B cell (primary cell): ENCODE measurements around the gene RNF224. TPM values are rescaled to one million over a fixed set of nuclear protein-coding genes. Genes with fewer than 3 reads are reported as not detected.

Experiments used
- ATAC-seq: fragments of 200-7000 bp; cut with Tn5 transposase; one replicate; pipeline ENCODE4 v1.10.0; 2021; ENCODE audit warnings: low read depth, mild to moderate bottlenecking, moderate number of reproducible peaks, moderate library complexity
- CTCF ChIA-PET: fragments of 350-600 bp; sonication (Branson Sonifier 250); formaldehyde crosslinking; loops from one replicate; lab custom pipeline; 2021; ENCODE audit warnings: antibody characterized with exemption, inconsistent platforms; lab: Charles Lee
- POLR2A ChIA-PET: fragments of 350-600 bp; sonication (Branson Sonifier 250); formaldehyde crosslinking; loops from one replicate; lab custom pipeline; 2021; ENCODE audit warnings: antibody characterized with exemption; lab: Charles Lee
- DNase-seq: peaks from one replicate; pipeline ENCODE4 v3.0.0; 2013
- H2AFZ ChIP-seq: 2 replicates; pipeline ENCODE4 v1.6.1; 2012; ENCODE audit warnings: mild to moderate bottlenecking, low read depth, low read length; ENCODE audit not compliant: insufficient read depth, poor library complexity, severe bottlenecking
- H3K27ac ChIP-seq, 2 donors: 1 replicate in 1 of 2; 2 replicates in 1 of 2; pipeline ENCODE4 v1.5.1; 2012 to 2013; ENCODE audit warnings: low read length in 2 of 2, mild to moderate bottlenecking in 2 of 2, moderate library complexity in 1 of 2
- H3K27me3 ChIP-seq, 4 experiments: fragments of 200-600 bp in 1 of 4; sonication (generic) in 1 of 4; replicated peaks in 1 of 4; 1 replicate in 2 of 4; 2 replicates in 2 of 4; pipeline versions ENCODE4 v1.6.1 to v1.7.0; 2013 to 2016; ENCODE audit warnings: low read length in 3 of 4, mild to moderate bottlenecking in 2 of 4, mixed read lengths in 1 of 4, moderate library complexity in 1 of 4; ENCODE audit not compliant: insufficient read depth in 4 of 4, control insufficient read depth in 3 of 4; ENCODE audit errors: control extremely low read depth in 1 of 4
- H3K36me3 ChIP-seq, 2 experiments: replicated peaks in 1 of 2; 1 replicate in 1 of 2; 2 replicates in 1 of 2; pipeline versions ENCODE4 v1.6.1 to v1.7.1; 2013; ENCODE audit warnings: low read length in 1 of 2; ENCODE audit not compliant: insufficient read depth in 2 of 2, control insufficient read depth in 1 of 2; ENCODE audit errors: control extremely low read depth in 1 of 2, extremely low read depth in 1 of 2
- H3K4me1 ChIP-seq, 2 donors: fragments of 200-600 bp in 1 of 2; sonication (generic) in 1 of 2; 1 replicate in 1 of 2; 2 replicates in 1 of 2; pipeline versions ENCODE4 v1.5.1 to v1.6.1; 2013 to 2017; ENCODE audit warnings: low read length in 2 of 2; ENCODE audit not compliant: control insufficient read depth in 2 of 2, insufficient read depth in 2 of 2
- H3K4me2 ChIP-seq: replicated peaks from 2 replicates; pipeline ENCODE3; 2012; ENCODE audit warnings: mild to moderate bottlenecking, low read depth, low read length; ENCODE audit not compliant: poor library complexity, severe bottlenecking
- H3K4me3 ChIP-seq, 5 experiments: fragments of 200-600 bp in 1 of 5; sonication (generic) in 1 of 5; 1 replicate in 3 of 5; 2 replicates in 2 of 5; pipeline versions ENCODE4 v1.5.1 to v1.7.0; 2011 to 2016; ENCODE audit warnings: low read length in 4 of 5, mild to moderate bottlenecking in 4 of 5, low read depth in 2 of 5, control low read depth in 1 of 5, moderate library complexity in 1 of 5; ENCODE audit not compliant: insufficient read depth in 1 of 5; ENCODE audit errors: control extremely low read depth in 1 of 5, extremely low read depth in 1 of 5
- H3K79me2 ChIP-seq: fragments of 200-600 bp; sonication (generic); one replicate; pipeline ENCODE4 v1.6.0; 2016; ENCODE audit warnings: low read length; ENCODE audit not compliant: control insufficient read depth, insufficient read depth
- H3K9ac ChIP-seq: fragments of 200-600 bp; sonication (generic); 2 replicates; pipeline ENCODE4 v1.6.1; 2017; ENCODE audit warnings: mild to moderate bottlenecking, low read length, moderate library complexity
- H3K9me3 ChIP-seq, 3 donors: one replicate each; pipeline versions ENCODE4 v1.6.1 to v1.7.1; 2013; ENCODE audit warnings: low read length in 2 of 3; ENCODE audit not compliant: control insufficient read depth in 2 of 3, insufficient read depth in 1 of 3; ENCODE audit errors: control extremely low read depth in 1 of 3
- H4K20me1 ChIP-seq: 2 replicates; pipeline ENCODE4 v1.6.0; 2012; ENCODE audit warnings: mild to moderate bottlenecking, low read length; ENCODE audit not compliant: insufficient read depth, control insufficient read depth, poor library complexity, severe bottlenecking
- H3K27ac Mint-ChIP-seq: one replicate; pipeline ENCODE4 v1.8.0; 2021; ENCODE audit warnings: mixed read lengths
- H3K27me3 Mint-ChIP-seq: one replicate; pipeline ENCODE4 v1.8.0; 2021; ENCODE audit warnings: mixed read lengths
- H3K4me1 Mint-ChIP-seq: one replicate; pipeline ENCODE4 v1.8.0; 2021; ENCODE audit warnings: mixed read lengths
- H3K4me3 Mint-ChIP-seq: one replicate; pipeline ENCODE4 v1.8.0; 2021; ENCODE audit warnings: mixed read lengths
- H3K9me3 Mint-ChIP-seq: one replicate; pipeline ENCODE4 v1.8.0; 2022; ENCODE audit warnings: mixed read lengths; ENCODE audit not compliant: insufficient read depth
- EZH2 ChIP-seq: IDR thresholded peaks from 2 replicates; pipeline ENCODE4 v1.6.1; 2012; ENCODE audit warnings: borderline replicate concordance, low read depth, mild to moderate bottlenecking, moderate library complexity, low read length; ENCODE audit not compliant: insufficient read depth, poor library complexity, severe bottlenecking
- WGBS: methylation state at CpG from one replicate; pipeline ENCODE4 v1.1.5; 2013; ENCODE audit warnings: missing lambda C conversion rate; ENCODE audit not compliant: insufficient coverage; 5-methylcytosine and 5-hydroxymethylcytosine counted together
- intact Hi-C: fragments of 100-400 bp; cut with micrococcal nuclease; formaldehyde crosslinking; loops from one replicate; pipeline ENCODE4 v1.10.0; 2022
- polyA plus RNA-seq: library from polyadenylated mRNA; depleted of rRNA; stranded (reverse); fragments of >200 nt; gene quantifications from 2 replicates; pipeline ENCODE4 v1.2.3, GENCODE V29; 2012
- total RNA-seq, 2 donors: library from RNA; stranded (reverse); fragments of 120-200 nt in 1 of 2; gene quantifications; 1 replicate in 1 of 2; 2 replicates in 1 of 2; pipeline versions ENCODE4 v1.2.3 to v1.2.4, GENCODE V29; 2013 to 2022
- TF ChIP-seq, protein P1 (sequence below): fragments of 200-600 bp; IDR thresholded peaks from one replicate; pipeline ENCODE4 v1.8.0; 2022; ENCODE audit warnings: antibody characterized with exemption, mild to moderate bottlenecking

Gene RNF224
- total and polyA plus RNA-seq, 2 donors (not counting 1 experiment from before 2014, with no cell fraction given) = not detected

- Mint-ChIP-seq H3K27me3 (no peaks in the 10 kb centered on the region), H3K27ac (no peak overlapping the region), H3K4me3 (no peak overlapping the region), H3K9me3 (no peaks in the 10 kb centered on the region), H3K4me1 (peaks cover 21% of the 10 kb centered on the region)
- Histone ChIP-seq H3K79me2 (peaks cover 14% of the 10 kb centered on the region), H4K20me1 (peaks cover 14% of the 10 kb centered on the region), H3K9me3 (no peaks in the 10 kb centered on the region), H3K27me3 (no peaks in the 10 kb centered on the region), H2AFZ (no peak overlapping the region), H3K27ac (no peak overlapping the region), H3K4me1 (peaks cover 14 to 23% of the 10 kb centered on the region in 2 donors), H3K4me3 (no peak overlapping the region), H3K9ac (no peak overlapping the region), H3K4me2 (no peak overlapping the region), H3K36me3 (peaks cover 0 to 3% of the 10 kb centered on the region in 2 experiments)
- POLR2A ChIA-PET = no interaction called here
- no peak for ATAC-seq
- no peak for DNase-seq
- CTCF ChIA-PET = interaction anchor here (2.3 kb wide), 1 partner anchor 11 kb away, joined by 6 read pairs; the partner anchor contains the start of gene TUBB4B
- 95% methylated on average over 19 of the region's 22 CpGs for WGBS
- TF ChIP-seq, protein P1, sequence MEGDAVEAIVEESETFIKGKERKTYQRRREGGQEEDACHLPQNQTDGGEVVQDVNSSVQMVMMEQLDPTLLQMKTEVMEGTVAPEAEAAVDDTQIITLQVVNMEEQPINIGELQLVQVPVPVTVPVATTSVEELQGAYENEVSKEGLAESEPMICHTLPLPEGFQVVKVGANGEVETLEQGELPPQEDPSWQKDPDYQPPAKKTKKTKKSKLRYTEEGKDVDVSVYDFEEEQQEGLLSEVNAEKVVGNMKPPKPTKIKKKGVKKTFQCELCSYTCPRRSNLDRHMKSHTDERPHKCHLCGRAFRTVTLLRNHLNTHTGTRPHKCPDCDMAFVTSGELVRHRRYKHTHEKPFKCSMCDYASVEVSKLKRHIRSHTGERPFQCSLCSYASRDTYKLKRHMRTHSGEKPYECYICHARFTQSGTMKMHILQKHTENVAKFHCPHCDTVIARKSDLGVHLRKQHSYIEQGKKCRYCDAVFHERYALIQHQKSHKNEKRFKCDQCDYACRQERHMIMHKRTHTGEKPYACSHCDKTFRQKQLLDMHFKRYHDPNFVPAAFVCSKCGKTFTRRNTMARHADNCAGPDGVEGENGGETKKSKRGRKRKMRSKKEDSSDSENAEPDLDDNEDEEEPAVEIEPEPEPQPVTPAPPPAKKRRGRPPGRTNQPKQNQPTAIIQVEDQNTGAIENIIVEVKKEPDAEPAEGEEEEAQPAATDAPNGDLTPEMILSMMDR = no peak
- TF ChIP-seq EZH2 = no peak
- intact Hi-C loops = no loop called here
Observed at GRCh38 chr9:137251490-137252268, 24.4 kb downstream of the RNF224 start.
